Astrocyte (in vitro differentiated cells and primary cell): ENCODE results near the gene EXOC6B. TPM values are rescaled to one million over a fixed set of nuclear protein-coding genes. Genes with fewer than 3 reads are reported as not detected.

ENCODE experiments used
- DNase-seq: peaks from one replicate; pipeline ENCODE4 v3.0.0-alpha.2; 2010; ENCODE audit warnings: low read depth
- FAIRE-seq: peaks from 2 replicates; lab custom pipeline; 2011; peaks lifted over from hg19 to GRCh38; lab: Jason Lieb, UNC
- H2AFZ ChIP-seq: 2 replicates; pipeline ENCODE4 v1.6.0; 2012; ENCODE audit warnings: low read depth, low read length, inconsistent platforms
- H3K27ac ChIP-seq: 2 replicates; pipeline ENCODE4 v1.5.1; 2011; ENCODE audit warnings: low read depth, low read length, inconsistent platforms
- H3K27me3 ChIP-seq: 2 replicates; pipeline ENCODE4 v1.6.0; 2011; ENCODE audit warnings: low read length, inconsistent platforms; ENCODE audit not compliant: insufficient read depth
- H3K36me3 ChIP-seq: 2 replicates; pipeline ENCODE4 v1.5.1; 2011; ENCODE audit warnings: low read length, inconsistent platforms; ENCODE audit not compliant: insufficient read depth
- H3K4me1 ChIP-seq: 2 replicates; pipeline ENCODE4 v1.5.1; 2011; ENCODE audit warnings: low read length, inconsistent platforms; ENCODE audit not compliant: insufficient read depth
- H3K4me2 ChIP-seq: 2 replicates; pipeline ENCODE4 v1.6.0; 2012; ENCODE audit warnings: low read length, inconsistent platforms
- H3K4me3 ChIP-seq: 2 replicates; pipeline ENCODE4 v1.5.1; 2011; ENCODE audit warnings: low read depth, mild to moderate bottlenecking, low read length, inconsistent platforms; ENCODE audit not compliant: insufficient read depth
- H3K79me2 ChIP-seq: 2 replicates; pipeline ENCODE4 v1.6.0; 2012; ENCODE audit warnings: mild to moderate bottlenecking, low read length, inconsistent platforms; ENCODE audit not compliant: insufficient read depth
- H3K9ac ChIP-seq: 2 replicates; pipeline ENCODE4 v1.6.0; 2012; ENCODE audit warnings: mild to moderate bottlenecking, low read length, inconsistent platforms
- H3K9me3 ChIP-seq: 2 replicates; pipeline ENCODE4 v1.5.1; 2012; ENCODE audit warnings: low read depth, mild to moderate bottlenecking, low read length, inconsistent platforms; ENCODE audit not compliant: insufficient read depth
- H4K20me1 ChIP-seq: 2 replicates; pipeline ENCODE4 v1.6.0; 2012; ENCODE audit warnings: low read length, inconsistent platforms; ENCODE audit not compliant: insufficient read depth
- H3K27ac Mint-ChIP-seq: one replicate; pipeline ENCODE4 v1.8.0; 2021; ENCODE audit warnings: mild to moderate bottlenecking, mixed read lengths; ENCODE audit not compliant: unreplicated experiment
- H3K27me3 Mint-ChIP-seq: one replicate; pipeline ENCODE4 v1.8.0; 2021; ENCODE audit warnings: low read depth, mixed read lengths; ENCODE audit not compliant: unreplicated experiment
- H3K36me3 Mint-ChIP-seq: one replicate; pipeline ENCODE4 v1.8.0; 2021; ENCODE audit warnings: low read depth, mixed read lengths; ENCODE audit not compliant: unreplicated experiment
- H3K4me1 Mint-ChIP-seq: one replicate; pipeline ENCODE4 v1.8.0; 2021; ENCODE audit warnings: low read depth, mixed read lengths; ENCODE audit not compliant: unreplicated experiment
- H3K4me3 Mint-ChIP-seq: one replicate; pipeline ENCODE4 v1.8.0; 2021; ENCODE audit warnings: mild to moderate bottlenecking, moderate library complexity, mixed read lengths; ENCODE audit not compliant: unreplicated experiment
- H3K9me3 Mint-ChIP-seq: one replicate; pipeline ENCODE4 v1.8.0; 2021; ENCODE audit warnings: mild to moderate bottlenecking, mixed read lengths; ENCODE audit not compliant: unreplicated experiment
- CTCF ChIP-seq: IDR thresholded peaks from 2 replicates; pipeline ENCODE4 v1.5.1; 2011; ENCODE audit warnings: low read depth, mild to moderate bottlenecking, inconsistent platforms, low read length, moderate library complexity; ENCODE audit not compliant: insufficient read depth
- EZH2 ChIP-seq: IDR thresholded peaks from 2 replicates; pipeline ENCODE4 v1.6.1; 2012; ENCODE audit warnings: mild to moderate bottlenecking, low read length, inconsistent platforms; ENCODE audit not compliant: insufficient read depth
- total RNA-seq: library from RNA; stranded (reverse); gene quantifications from 2 replicates; pipeline ENCODE4 v1.2.1, GENCODE V29; 2021

Gene EXOC6B
- total RNA-seq, 1 donor from 2014 or later = 31.8 TPM

GRCh38 chr2:72806280-72806945, 19.4 kb downstream of the EXOC6B start:
- H3K27ac Mint-ChIP-seq = no peak overlapping the region

GRCh38 chr2:72803626-72804320, 22.1 kb downstream of the EXOC6B start:
- FAIRE-seq = no peak
- Histone ChIP-seq H3K27ac (no peak overlapping the region), H3K4me2 (peak overlapping the region; percentile 20), H4K20me1 (peaks cover 21% of the 10 kb centered on the region), H3K27me3 (no peaks in the 10 kb centered on the region), H3K36me3 (no peaks in the 10 kb centered on the region), H3K79me2 (peaks cover 12% of the 10 kb centered on the region), H3K9me3 (no peaks in the 10 kb centered on the region), H3K4me3 (no peak overlapping the region), H3K9ac (no peak overlapping the region), H3K4me1 (no peaks in the 10 kb centered on the region), H2AFZ (no peak overlapping the region)
- Mint-ChIP-seq H3K4me1 (peaks cover 7% of the 10 kb centered on the region), H3K9me3 (peaks cover under 1% of the 10 kb centered on the region), H3K36me3 (peaks cover 3% of the 10 kb centered on the region), H3K4me3 (no peak overlapping the region), H3K27ac (no peak overlapping the region), H3K27me3 (no peaks in the 10 kb centered on the region)
- TF ChIP-seq EZH2 = no peak
- no peak for DNase-seq

More at GRCh38 chr2:72806280-72806945, 19.4 kb downstream of the EXOC6B start:
- Histone ChIP-seq H3K79me2 (peaks cover 22% of the 10 kb centered on the region), H3K4me1 (no peaks in the 10 kb centered on the region), H3K4me2 (no peak overlapping the region), H3K27ac (no peak overlapping the region), H4K20me1 (peaks cover 22% of the 10 kb centered on the region), H3K9ac (no peak overlapping the region), H3K4me3 (no peak overlapping the region), H2AFZ (no peak overlapping the region), H3K27me3 (no peaks in the 10 kb centered on the region), H3K36me3 (no peaks in the 10 kb centered on the region), H3K9me3 (no peaks in the 10 kb centered on the region)
- FAIRE-seq = peak; percentile 45
- Mint-ChIP-seq H3K36me3 (peaks cover 6% of the 10 kb centered on the region), H3K27me3 (no peaks in the 10 kb centered on the region), H3K9me3 (peaks cover 2% of the 10 kb centered on the region), H3K4me1 (peaks cover 7% of the 10 kb centered on the region), H3K4me3 (no peak overlapping the region)
- TF ChIP-seq CTCF (no peak), EZH2 (no peak)
- DNase-seq = peak; percentile 68

GRCh38 chr2:72803151-72803550, 22.7 kb downstream of the EXOC6B start:
- peak overlapping the region; percentile 20 for H3K4me2 ChIP-seq
- no peaks in the 10 kb centered on the region for H3K27me3 ChIP-seq
- peaks cover 7% of the 10 kb centered on the region for H3K4me1 Mint-ChIP-seq
- H3K9ac ChIP-seq = no peak overlapping the region
- H3K4me1 ChIP-seq = no peaks in the 10 kb centered on the region
- FAIRE-seq (no peak), DNase-seq (peak; percentile 76)
- peaks cover 3% of the 10 kb centered on the region for H3K36me3 Mint-ChIP-seq
- no peaks in the 10 kb centered on the region for H3K27me3 Mint-ChIP-seq
- H3K79me2 ChIP-seq = peaks cover 7% of the 10 kb centered on the region
- H3K36me3 ChIP-seq = no peaks in the 10 kb centered on the region
- H3K4me3 Mint-ChIP-seq = no peak overlapping the region
- no peaks in the 10 kb centered on the region for H3K9me3 Mint-ChIP-seq
- H3K4me3 ChIP-seq = no peak overlapping the region
- H3K27ac ChIP-seq = no peak overlapping the region
- TF ChIP-seq EZH2 (no peak), CTCF (no peak)
- H3K27ac Mint-ChIP-seq = peak overlapping the region; percentile 51
- no peak overlapping the region for H2AFZ ChIP-seq
- peaks cover 21% of the 10 kb centered on the region for H4K20me1 ChIP-seq
- no peaks in the 10 kb centered on the region for H3K9me3 ChIP-seq
